Spleen (tissue), 11 donors: ENCODE measurements around the gene KRT15. TPM values are rescaled to one million over a fixed set of nuclear protein-coding genes. Genes with fewer than 3 reads are reported as not detected.
A peak's percentile ranks its signal among the peaks of the same experiment; 100 is the strongest.

Experiments
- DNase-seq: peaks from one replicate; pipeline ENCODE4 v3.0.0-alpha.2; 2020
- H3K27ac ChIP-seq, 8 donors: fragments of 200-600 bp; sonication (generic) in 7 of 8; 1 replicate in 4 of 8; 2 replicates in 4 of 8; pipeline versions ENCODE4 v1.5.0 to v1.8.0; 2016 to 2021; ENCODE audit warnings: inconsistent platforms in 4 of 8, mild to moderate bottlenecking in 4 of 8, moderate library complexity in 1 of 8
- H3K27me3 ChIP-seq, 7 donors: fragments of 200-600 bp; sonication (generic) in 6 of 7; replicated peaks in 1 of 7; 1 replicate in 4 of 7; 2 replicates in 3 of 7; pipeline versions ENCODE4 v1.5.0 to v1.8.0; 2016 to 2021; ENCODE audit warnings: inconsistent platforms in 3 of 7, mild to moderate bottlenecking in 1 of 7
- H3K36me3 ChIP-seq, 6 donors: fragments of 200-600 bp; sonication (generic) in 5 of 6; 1 replicate in 4 of 6; 2 replicates in 2 of 6; pipeline versions ENCODE4 v1.5.0 to v1.8.0; 2016 to 2021; ENCODE audit warnings: inconsistent platforms in 2 of 6
- H3K4me1 ChIP-seq, 6 donors: fragments of 200-600 bp; sonication (generic) in 5 of 6; 1 replicate in 3 of 6; 2 replicates in 3 of 6; pipeline versions ENCODE4 v1.5.0 to v1.8.0; 2016 to 2021; ENCODE audit warnings: inconsistent platforms in 3 of 6
- H3K4me3 ChIP-seq, 8 donors: fragments of 200-600 bp; sonication (generic) in 7 of 8; 1 replicate in 4 of 8; 2 replicates in 4 of 8; pipeline versions ENCODE4 v1.5.0 to v1.8.0; 2016 to 2021; ENCODE audit warnings: inconsistent platforms in 4 of 8, mild to moderate bottlenecking in 4 of 8, moderate library complexity in 2 of 8
- H3K9me3 ChIP-seq, 8 donors: fragments of 200-600 bp; sonication (generic) in 7 of 8; 1 replicate in 4 of 8; 2 replicates in 4 of 8; pipeline versions ENCODE4 v1.5.0 to v1.8.0; 2016 to 2021; ENCODE audit warnings: inconsistent platforms in 4 of 8
- CTCF ChIP-seq, 11 experiments: fragments of 200-600 bp in 7 of 11; fragments of 450-650 bp in 4 of 11; sonication (generic) in 4 of 11; IDR thresholded peaks in 8 of 11; conservative IDR thresholded peaks in 3 of 11; 1 replicate in 7 of 11; 2 replicates in 4 of 11; pipeline versions ENCODE4 v1.4.0 to v1.8.0; 2016 to 2021; ENCODE audit warnings: antibody characterized with exemption in 11 of 11, inconsistent platforms in 4 of 11, mild to moderate bottlenecking in 1 of 11
- POLR2A ChIP-seq, 3 donors: fragments of 450-650 bp; IDR thresholded peaks; one replicate each; pipeline ENCODE4 v1.5.1; 2017; ENCODE audit warnings: antibody characterized with exemption in 3 of 3, mild to moderate bottlenecking in 1 of 3
- POLR2AphosphoS5 ChIP-seq, 3 donors: sonication (generic); formaldehyde crosslinking; IDR thresholded peaks; one replicate each; pipeline ENCODE4 v1.5.1; 2017; ENCODE audit warnings: antibody characterized with exemption in 3 of 3
- WGBS, 5 donors: extraction: QIAGEN DNeasy Blood & Tissue Kit in 3 of 5; methylation state at CpG; one replicate each; pipeline versions ENCODE4 v1.1.5 to v1.1.7; 2013 to 2018; 5-methylcytosine and 5-hydroxymethylcytosine counted together
- intact Hi-C: fragments of 100-400 bp; cut with DNase I; formaldehyde crosslinking; loops from one replicate; pipeline ENCODE4 v1.15.0; 2023; ENCODE audit warnings: low total_unique reads
- polyA plus RNA-seq, 3 donors: library from polyadenylated mRNA; stranded (reverse); fragments of 200-250 nt; gene quantifications; one replicate each; pipeline ENCODE4 v1.2.1, GENCODE V29; 2013
- total RNA-seq, 7 donors: library from RNA; depleted of rRNA in 3 of 7; stranded (reverse); fragments of >200 nt in 3 of 7; fragmentation: NEBNext Ultra II Directional in 4 of 7; extraction: Animal tissue kit (Norgen Biotek cat#: 25700) in 4 of 7; gene quantifications; one replicate each; pipeline versions ENCODE4 v1.1.0 to v1.2.1, GENCODE V29; 2016 to 2021
- donor health status: healthy with polysubstance abuse.
- donor health status: DM: no; HTN: no; CAD: no; lungs with moderate emphysema.
- donor health status: DM: no; HTN: no; CAD: no.
- donor health status: Bipolar disorder and iron deficiency.
- donor health status: healthy.
- donor health status: DM: no; HTN: no; CAD: no.
- donor health status: DM: yes; HTN: yes; CAD: no.

KRT15 gene
- total and polyA plus RNA-seq, 10 donors: 0.07 to 1.3 (median 0.11) TPM; not detected in 7

GRCh38 chr17:41496803-41497484, 21.7 kb downstream of the KRT15 start:
- peaks cover 0 to 57% (median 24%) of the 10 kb centered on the region in 6 donors for H3K4me1 ChIP-seq
- H3K27ac ChIP-seq: peak overlapping the region in 7 of 8 donors; percentile 85 to 98 (median 92)
- peaks cover 0 to 15% (median 0%) of the 10 kb centered on the region in 7 donors for H3K27me3 ChIP-seq
- H3K36me3 ChIP-seq: no peaks in the 10 kb centered on the region
- 46 to 50% (median 49%) methylated on average over 10 to 12 of the region's 12 CpGs for WGBS, 5 donors
- peak; percentile 92 for DNase-seq
- intact Hi-C loops: no loop called here
- peak overlapping the region in 1 of 8 donors; percentile 57 for H3K4me3 ChIP-seq
- TF ChIP-seq CTCF (IDR thresholded peaks at IDR 0.05 in 8 of 11, conservative IDR thresholded peaks at IDR 0.05 in 3 of 11) (peak; percentile 43 to 88 (median 69)), POLR2A (IDR thresholded peaks at IDR 0.05) (no peak), POLR2AphosphoS5 (IDR thresholded peaks at IDR 0.05) (peak in 2 of 3 donors; percentile 62 to 67)
- H3K9me3 ChIP-seq: no peaks in the 10 kb centered on the region

- TF ChIP-seq POLR2AphosphoS5 (IDR thresholded peaks at IDR 0.05) (no peak), POLR2A (IDR thresholded peaks at IDR 0.05) (no peak), CTCF (IDR thresholded peaks at IDR 0.05 in 8 of 11, conservative IDR thresholded peaks at IDR 0.05 in 3 of 11) (no peak)
- Histone ChIP-seq H3K4me1 (peaks cover 0 to 62% (median 26%) of the 10 kb centered on the region in 6 donors), H3K9me3 (no peaks in the 10 kb centered on the region), H3K4me3 (no peak overlapping the region), H3K27ac (no peak overlapping the region), H3K27me3 (peaks cover 0 to 4% (median 0%) of the 10 kb centered on the region in 7 donors), H3K36me3 (no peaks in the 10 kb centered on the region)
- WGBS, 5 donors: 49 to 74% (median 66%) methylated on average over 2 of the region's 2 CpGs
- intact Hi-C loops: no loop called here
- no peak for DNase-seq
These were observed 24.2 kb downstream of the KRT15 start for GRCh38 chr17:41494524-41494923.

GRCh38 chr17:41492771-41493170, 25.9 kb downstream of the KRT15 start:
- Histone ChIP-seq H3K4me1 (peaks cover 0 to 45% (median 23%) of the 10 kb centered on the region in 6 donors), H3K27ac (peak overlapping the region in 7 of 8 donors; percentile 18 to 67 (median 54)), H3K4me3 (no peak overlapping the region), H3K36me3 (no peaks in the 10 kb centered on the region), H3K9me3 (no peaks in the 10 kb centered on the region), H3K27me3 (peaks cover 0 to 5% (median 0%) of the 10 kb centered on the region in 7 donors)
- DNase-seq: no peak
- TF ChIP-seq CTCF (IDR thresholded peaks at IDR 0.05 in 8 of 11, conservative IDR thresholded peaks at IDR 0.05 in 3 of 11) (no peak), POLR2A (IDR thresholded peaks at IDR 0.05) (no peak), POLR2AphosphoS5 (IDR thresholded peaks at IDR 0.05) (no peak)
- intact Hi-C loops: no loop called here
- WGBS, 5 donors: 38 to 56% (median 51%) methylated on average over 4 of the region's 4 CpGs

- TF ChIP-seq POLR2AphosphoS5 (IDR thresholded peaks at IDR 0.05): peak in 1 of 3 donors; percentile 45
- TF ChIP-seq CTCF (IDR thresholded peaks at IDR 0.05 in 8 of 11, conservative IDR thresholded peaks at IDR 0.05 in 3 of 11): no peak
- TF ChIP-seq POLR2A (IDR thresholded peaks at IDR 0.05): no peak
- peak overlapping the region in 6 of 8 donors; percentile 18 to 67 (median 56) for H3K27ac ChIP-seq
- WGBS, 5 donors: 32 to 68% (median 49%) methylated on average over 5 to 6 of the region's 6 CpGs
- peaks cover 0 to 7% (median 0%) of the 10 kb centered on the region in 7 donors for H3K27me3 ChIP-seq
- H3K4me1 ChIP-seq: peaks cover 0 to 41% (median 20%) of the 10 kb centered on the region in 6 donors
- H3K36me3 ChIP-seq: no peaks in the 10 kb centered on the region
- H3K4me3 ChIP-seq: no peak overlapping the region
- no peaks in the 10 kb centered on the region for H3K9me3 ChIP-seq
- intact Hi-C loops: no loop called here
- DNase-seq: no peak
These were observed 26.3 kb downstream of the KRT15 start for GRCh38 chr17:41492351-41492750.
